SK-N-SH treated with all-trans-retinoic acid at 6 μM for 48 hours (cell line): ENCODE measurements around the gene ETV6.

Source experiments
- ARNTL ChIP-seq: fragments of 450-650 bp; formaldehyde crosslinking; IDR thresholded peaks from 2 replicates; pipeline ENCODE4 v1.5.0; 2020; ENCODE audit warnings: low read depth, mild to moderate bottlenecking, moderate library complexity, borderline replicate concordance
- BACH2 ChIP-seq: fragments of 250-450 bp; sonication (Bioruptor Pico); IDR thresholded peaks from 2 replicates; pipeline ENCODE4 v1.9.0; 2021; ENCODE audit warnings: mild to moderate bottlenecking, borderline replicate concordance
- CSDC2 ChIP-seq: fragments of 250-450 bp; sonication (Bioruptor Pico); IDR thresholded peaks from 2 replicates; pipeline ENCODE4 v1.5.0; 2020; ENCODE audit warnings: mild to moderate bottlenecking, moderate library complexity
- POU6F1 ChIP-seq: fragments of 250-450 bp; sonication (Bioruptor Pico); IDR thresholded peaks from 2 replicates; pipeline ENCODE4 v1.8.0; 2021; ENCODE audit warnings: low read depth, mild to moderate bottlenecking, moderate library complexity, borderline replicate concordance
- TOX ChIP-seq: fragments of 250-450 bp; sonication (Bioruptor Pico); IDR thresholded peaks from 2 replicates; pipeline ENCODE4 v1.8.0; 2021; ENCODE audit warnings: mild to moderate bottlenecking, moderate library complexity, borderline replicate concordance
- ZNF8 ChIP-seq: fragments of 450-650 bp; formaldehyde crosslinking; IDR thresholded peaks from 2 replicates; pipeline ENCODE4 v1.5.0; 2020; ENCODE audit warnings: mild to moderate bottlenecking, moderate library complexity

- TF ChIP-seq BACH2 (CRISPR knock-in tag) (no peak), CSDC2 (no peak), ARNTL (CRISPR knock-in tag) (no peak), TOX (no peak), ZNF8 (CRISPR knock-in tag) (no peak), POU6F1 (CRISPR knock-in tag) (no peak)
Observed at GRCh38 chr12:11823593-11823992, 174.1 kb downstream of the ETV6 start.
